WTC11 (cell line): Measurements from ENCODE around the gene SEC24C.
"Not testable (repeated sequence)": the region's sequence is repeated elsewhere in the genome, so short reads cannot be mapped to it uniquely, and the experiment has no call there.

ENCODE experiments used
- CREB1 ChIP-seq: sonication (generic); formaldehyde crosslinking; IDR thresholded peaks from 2 replicates; pipeline ENCODE4 v1.8.0; 2023; ENCODE audit warnings: mild to moderate bottlenecking, missing genetic modification reagents
- FOXJ3 ChIP-seq: sonication (generic); formaldehyde crosslinking; IDR thresholded peaks from 2 replicates; pipeline ENCODE4 v1.9.0; 2021; ENCODE audit warnings: missing genetic modification reagents, mild to moderate bottlenecking, borderline replicate concordance
- SMAD3 ChIP-seq: sonication (generic); formaldehyde crosslinking; IDR thresholded peaks from 2 replicates; pipeline ENCODE4 v1.8.0; 2022; ENCODE audit warnings: missing genetic modification reagents, mild to moderate bottlenecking, borderline replicate concordance
- TEAD4 ChIP-seq: sonication (generic); formaldehyde crosslinking; IDR thresholded peaks from 2 replicates; pipeline ENCODE4 v1.8.0; 2022; ENCODE audit warnings: mild to moderate bottlenecking, missing genetic modification reagents
- ZNF263 ChIP-seq: sonication (generic); formaldehyde crosslinking; IDR thresholded peaks from 2 replicates; pipeline ENCODE4 v1.8.1; 2022; ENCODE audit warnings: low read depth, mild to moderate bottlenecking, moderate library complexity, missing genetic modification reagents
- ZNF317 ChIP-seq: sonication (generic); formaldehyde crosslinking; IDR thresholded peaks from 2 replicates; pipeline ENCODE4 v1.8.1; 2023; ENCODE audit warnings: low read depth, mild to moderate bottlenecking, moderate library complexity, missing genetic modification reagents, borderline replicate concordance
- TF ChIP-seq, protein P1 (sequence below): sonication (generic); formaldehyde crosslinking; IDR thresholded peaks from 2 replicates; pipeline ENCODE4 v1.8.1; 2023; ENCODE audit warnings: mild to moderate bottlenecking, missing genetic modification reagents
- TF ChIP-seq, protein P2 (sequence below): fragments of 200-600 bp; IDR thresholded peaks from 2 replicates; pipeline ENCODE4 v1.8.0; 2022; ENCODE audit warnings: antibody characterized with exemption
- TF ChIP-seq, protein P3 (sequence below): sonication (generic); formaldehyde crosslinking; IDR thresholded peaks from 2 replicates; pipeline ENCODE4 v1.8.1; 2023; ENCODE audit warnings: mild to moderate bottlenecking, missing genetic modification reagents
- TF ChIP-seq, protein P4 (sequence below): fragments of 250-450 bp; sonication (Bioruptor Pico); IDR thresholded peaks from 2 replicates; pipeline ENCODE4 v1.9.0; 2021; ENCODE audit warnings: mild to moderate bottlenecking
- TF ChIP-seq, protein P5 (sequence below): sonication (generic); formaldehyde crosslinking; IDR thresholded peaks from 2 replicates; pipeline ENCODE4 v1.8.0; 2022; ENCODE audit warnings: mild to moderate bottlenecking, missing genetic modification reagents

DNA sequence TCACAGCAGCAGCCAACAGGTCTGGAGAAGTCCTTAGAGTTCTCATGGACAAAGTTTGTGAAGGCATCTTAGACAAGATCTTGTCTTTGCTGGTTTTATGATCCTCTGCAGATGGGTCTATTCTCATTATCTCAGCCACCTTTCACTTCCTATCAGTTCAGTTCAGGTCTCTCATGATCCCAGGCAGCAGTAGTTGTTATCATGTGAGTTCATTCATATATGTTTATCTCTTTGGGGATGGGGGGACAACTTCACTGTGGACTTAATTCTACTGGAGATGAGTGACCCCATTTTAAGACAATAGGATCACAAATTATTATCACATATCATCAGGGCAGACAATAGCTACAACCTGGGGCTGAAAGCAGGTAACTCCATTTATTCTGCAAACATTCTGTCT lies 40.2 kb upstream of the SEC24C start:
- TF ChIP-seq TEAD4; SMAD3 (CRISPR knock-in tag); ZNF317; CREB1; ZNF263 (CRISPR knock-in tag); FOXJ3 (CRISPR knock-in tag): not testable (repeated sequence)
- TF ChIP-seq, protein P1, sequence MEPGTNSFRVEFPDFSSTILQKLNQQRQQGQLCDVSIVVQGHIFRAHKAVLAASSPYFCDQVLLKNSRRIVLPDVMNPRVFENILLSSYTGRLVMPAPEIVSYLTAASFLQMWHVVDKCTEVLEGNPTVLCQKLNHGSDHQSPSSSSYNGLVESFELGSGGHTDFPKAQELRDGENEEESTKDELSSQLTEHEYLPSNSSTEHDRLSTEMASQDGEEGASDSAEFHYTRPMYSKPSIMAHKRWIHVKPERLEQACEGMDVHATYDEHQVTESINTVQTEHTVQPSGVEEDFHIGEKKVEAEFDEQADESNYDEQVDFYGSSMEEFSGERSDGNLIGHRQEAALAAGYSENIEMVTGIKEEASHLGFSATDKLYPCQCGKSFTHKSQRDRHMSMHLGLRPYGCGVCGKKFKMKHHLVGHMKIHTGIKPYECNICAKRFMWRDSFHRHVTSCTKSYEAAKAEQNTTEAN: not testable (repeated sequence)
- TF ChIP-seq, protein P2, sequence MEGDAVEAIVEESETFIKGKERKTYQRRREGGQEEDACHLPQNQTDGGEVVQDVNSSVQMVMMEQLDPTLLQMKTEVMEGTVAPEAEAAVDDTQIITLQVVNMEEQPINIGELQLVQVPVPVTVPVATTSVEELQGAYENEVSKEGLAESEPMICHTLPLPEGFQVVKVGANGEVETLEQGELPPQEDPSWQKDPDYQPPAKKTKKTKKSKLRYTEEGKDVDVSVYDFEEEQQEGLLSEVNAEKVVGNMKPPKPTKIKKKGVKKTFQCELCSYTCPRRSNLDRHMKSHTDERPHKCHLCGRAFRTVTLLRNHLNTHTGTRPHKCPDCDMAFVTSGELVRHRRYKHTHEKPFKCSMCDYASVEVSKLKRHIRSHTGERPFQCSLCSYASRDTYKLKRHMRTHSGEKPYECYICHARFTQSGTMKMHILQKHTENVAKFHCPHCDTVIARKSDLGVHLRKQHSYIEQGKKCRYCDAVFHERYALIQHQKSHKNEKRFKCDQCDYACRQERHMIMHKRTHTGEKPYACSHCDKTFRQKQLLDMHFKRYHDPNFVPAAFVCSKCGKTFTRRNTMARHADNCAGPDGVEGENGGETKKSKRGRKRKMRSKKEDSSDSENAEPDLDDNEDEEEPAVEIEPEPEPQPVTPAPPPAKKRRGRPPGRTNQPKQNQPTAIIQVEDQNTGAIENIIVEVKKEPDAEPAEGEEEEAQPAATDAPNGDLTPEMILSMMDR: not testable (repeated sequence)
- TF ChIP-seq, protein P3, sequence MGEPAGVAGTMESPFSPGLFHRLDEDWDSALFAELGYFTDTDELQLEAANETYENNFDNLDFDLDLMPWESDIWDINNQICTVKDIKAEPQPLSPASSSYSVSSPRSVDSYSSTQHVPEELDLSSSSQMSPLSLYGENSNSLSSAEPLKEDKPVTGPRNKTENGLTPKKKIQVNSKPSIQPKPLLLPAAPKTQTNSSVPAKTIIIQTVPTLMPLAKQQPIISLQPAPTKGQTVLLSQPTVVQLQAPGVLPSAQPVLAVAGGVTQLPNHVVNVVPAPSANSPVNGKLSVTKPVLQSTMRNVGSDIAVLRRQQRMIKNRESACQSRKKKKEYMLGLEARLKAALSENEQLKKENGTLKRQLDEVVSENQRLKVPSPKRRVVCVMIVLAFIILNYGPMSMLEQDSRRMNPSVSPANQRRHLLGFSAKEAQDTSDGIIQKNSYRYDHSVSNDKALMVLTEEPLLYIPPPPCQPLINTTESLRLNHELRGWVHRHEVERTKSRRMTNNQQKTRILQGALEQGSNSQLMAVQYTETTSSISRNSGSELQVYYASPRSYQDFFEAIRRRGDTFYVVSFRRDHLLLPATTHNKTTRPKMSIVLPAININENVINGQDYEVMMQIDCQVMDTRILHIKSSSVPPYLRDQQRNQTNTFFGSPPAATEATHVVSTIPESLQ (CRISPR knock-in tag): not testable (repeated sequence)
- TF ChIP-seq, protein P4, sequence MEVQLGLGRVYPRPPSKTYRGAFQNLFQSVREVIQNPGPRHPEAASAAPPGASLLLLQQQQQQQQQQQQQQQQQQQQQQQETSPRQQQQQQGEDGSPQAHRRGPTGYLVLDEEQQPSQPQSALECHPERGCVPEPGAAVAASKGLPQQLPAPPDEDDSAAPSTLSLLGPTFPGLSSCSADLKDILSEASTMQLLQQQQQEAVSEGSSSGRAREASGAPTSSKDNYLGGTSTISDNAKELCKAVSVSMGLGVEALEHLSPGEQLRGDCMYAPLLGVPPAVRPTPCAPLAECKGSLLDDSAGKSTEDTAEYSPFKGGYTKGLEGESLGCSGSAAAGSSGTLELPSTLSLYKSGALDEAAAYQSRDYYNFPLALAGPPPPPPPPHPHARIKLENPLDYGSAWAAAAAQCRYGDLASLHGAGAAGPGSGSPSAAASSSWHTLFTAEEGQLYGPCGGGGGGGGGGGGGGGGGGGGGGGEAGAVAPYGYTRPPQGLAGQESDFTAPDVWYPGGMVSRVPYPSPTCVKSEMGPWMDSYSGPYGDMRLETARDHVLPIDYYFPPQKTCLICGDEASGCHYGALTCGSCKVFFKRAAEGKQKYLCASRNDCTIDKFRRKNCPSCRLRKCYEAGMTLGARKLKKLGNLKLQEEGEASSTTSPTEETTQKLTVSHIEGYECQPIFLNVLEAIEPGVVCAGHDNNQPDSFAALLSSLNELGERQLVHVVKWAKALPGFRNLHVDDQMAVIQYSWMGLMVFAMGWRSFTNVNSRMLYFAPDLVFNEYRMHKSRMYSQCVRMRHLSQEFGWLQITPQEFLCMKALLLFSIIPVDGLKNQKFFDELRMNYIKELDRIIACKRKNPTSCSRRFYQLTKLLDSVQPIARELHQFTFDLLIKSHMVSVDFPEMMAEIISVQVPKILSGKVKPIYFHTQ (CRISPR knock-in tag): not testable (repeated sequence)
- TF ChIP-seq, protein P5, sequence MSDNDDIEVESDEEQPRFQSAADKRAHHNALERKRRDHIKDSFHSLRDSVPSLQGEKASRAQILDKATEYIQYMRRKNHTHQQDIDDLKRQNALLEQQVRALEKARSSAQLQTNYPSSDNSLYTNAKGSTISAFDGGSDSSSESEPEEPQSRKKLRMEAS (CRISPR knock-in tag): not testable (repeated sequence)
